T-cell (primary cell): ENCODE results near the gene ZNF227. TPM values are rescaled to one million over a fixed set of nuclear protein-coding genes. Genes with fewer than 3 reads are reported as not detected.
"Not testable (repeated sequence)": the region's sequence is repeated elsewhere in the genome, so short reads cannot be mapped to it uniquely, and the experiment has no call there.

Experiments
- ATAC-seq, 4 experiments: fragments of 200-7000 bp in 3 of 4; fragments of 150-1000 bp in 1 of 4; cut with Tn5 transposase; replicated peaks in 1 of 4; 1 replicate in 3 of 4; 2 replicates in 1 of 4; pipeline ENCODE4 v1.10.0; 2021; ENCODE audit warnings: moderate library complexity in 3 of 4, mild to moderate bottlenecking in 2 of 4, moderate number of reproducible peaks in 1 of 4
- CTCF ChIA-PET, 2 donors: fragments of 300-600 bp; sonication (Branson Sonifier 250); formaldehyde crosslinking; loops; one replicate each; lab custom pipeline; 2022; ENCODE audit warnings: antibody characterized with exemption in 2 of 2; lab: Charles Lee
- POLR2A ChIA-PET, 2 donors: fragments of 300-600 bp; sonication (Branson Sonifier 250); formaldehyde crosslinking; loops; one replicate each; lab custom pipeline; 2022; ENCODE audit warnings: antibody characterized with exemption in 2 of 2; lab: Charles Lee
- DNase-seq, 35 experiments: peaks; one replicate each; pipeline versions ENCODE4 v3.0.0 to v3.0.0-alpha.2; 2013 to 2023
- H3K27ac ChIP-seq: one replicate; pipeline ENCODE4 v1.5.1; 2013; ENCODE audit warnings: low read length
- H3K27me3 ChIP-seq, 2 experiments: replicated peaks in 1 of 2; 1 replicate in 1 of 2; 2 replicates in 1 of 2; pipeline versions ENCODE4 v1.6.1 to v1.7.0; 2013; ENCODE audit warnings: low read length in 1 of 2, mixed read lengths in 1 of 2; ENCODE audit not compliant: control insufficient read depth in 2 of 2, insufficient read depth in 2 of 2; ENCODE audit errors: extremely low read depth in 1 of 2
- H3K36me3 ChIP-seq, 2 donors: 1 replicate in 1 of 2; 2 replicates in 1 of 2; pipeline versions ENCODE4 v1.6.1 to v1.7.0; 2013; ENCODE audit warnings: low read length in 1 of 2; ENCODE audit not compliant: control insufficient read depth in 2 of 2, insufficient read depth in 1 of 2; ENCODE audit errors: extremely low read depth in 1 of 2
- H3K4me1 ChIP-seq, 2 experiments: 1 replicate in 1 of 2; 2 replicates in 1 of 2; pipeline versions ENCODE4 v1.6.1 to v1.7.0; 2013; ENCODE audit warnings: low read length in 2 of 2, mixed read lengths in 1 of 2; ENCODE audit not compliant: insufficient read depth in 2 of 2, control insufficient read depth in 1 of 2; ENCODE audit errors: extremely low read depth in 1 of 2
- H3K4me3 ChIP-seq, 2 donors: 1 replicate in 1 of 2; 2 replicates in 1 of 2; pipeline versions ENCODE4 v1.5.1 to v1.7.0; 2013; ENCODE audit warnings: mild to moderate bottlenecking in 2 of 2, low read length in 1 of 2, moderate library complexity in 1 of 2; ENCODE audit not compliant: control insufficient read depth in 1 of 2; ENCODE audit errors: extremely low read depth in 1 of 2
- H3K9me3 ChIP-seq: 2 replicates; pipeline ENCODE4 v1.7.0; 2013
- H3K27ac Mint-ChIP-seq, 2 donors: one replicate each; pipeline ENCODE4 v1.8.0; 2020 to 2021; ENCODE audit warnings: mild to moderate bottlenecking in 2 of 2, mixed read lengths in 2 of 2
- H3K27me3 Mint-ChIP-seq, 2 donors: one replicate each; pipeline ENCODE4 v1.8.0; 2021 to 2022; ENCODE audit warnings: mixed read lengths in 2 of 2
- H3K36me3 Mint-ChIP-seq: one replicate; pipeline ENCODE4 v1.8.0; 2021; ENCODE audit warnings: mixed read lengths
- H3K4me1 Mint-ChIP-seq, 3 donors: one replicate each; pipeline ENCODE4 v1.8.0; 2020 to 2022; ENCODE audit warnings: mixed read lengths in 3 of 3, mild to moderate bottlenecking in 1 of 3
- H3K4me3 Mint-ChIP-seq, 3 donors: one replicate each; pipeline ENCODE4 v1.8.0; 2020 to 2022; ENCODE audit warnings: mild to moderate bottlenecking in 3 of 3, mixed read lengths in 3 of 3, moderate library complexity in 3 of 3
- H3K9me3 Mint-ChIP-seq, 3 donors: one replicate each; pipeline ENCODE4 v1.8.0; 2020 to 2022; ENCODE audit warnings: mixed read lengths in 3 of 3
- WGBS: methylation state at CpG from one replicate; pipeline ENCODE4 v1.1.5; 2013; ENCODE audit warnings: missing lambda C conversion rate; ENCODE audit not compliant: insufficient coverage; 5-methylcytosine and 5-hydroxymethylcytosine counted together
- total RNA-seq, 35 experiments: library from RNA in 6 of 35; stranded (reverse) in 6 of 35; fragments of 120-200 nt in 1 of 35; gene quantifications; one replicate each; pipeline versions ENCODE4 v1.2.1 to v1.2.4 and lab custom pipeline; 2013 to 2026

Gene ZNF227
- total RNA-seq, 5 donors from 2014 or later (not counting 1 experiment from before 2014, with no cell fraction given), result 17.6 to 45.5 (median 43.9) TPM

DNA sequence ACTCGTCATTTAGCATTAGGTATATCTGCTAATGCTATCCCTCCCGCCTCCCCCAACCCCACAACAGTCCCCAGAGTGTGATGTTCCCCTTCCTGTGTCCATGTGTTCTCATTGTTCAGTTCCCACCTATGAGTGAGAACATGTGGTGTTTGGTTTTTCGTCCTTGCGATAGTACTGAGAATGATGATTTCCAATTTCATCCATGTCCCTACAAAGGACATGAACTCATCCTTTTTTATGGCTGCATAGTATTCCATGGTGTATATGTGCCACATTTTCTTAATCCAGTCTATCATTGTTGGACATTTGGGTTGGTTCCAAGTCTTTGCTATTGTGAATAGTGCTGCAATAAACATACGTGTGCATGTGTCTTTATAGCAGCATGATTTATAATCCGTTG is 8.4 kb downstream of the ZNF227 start:
- H3K4me3 ChIP-seq, H3K27ac Mint-ChIP-seq, CTCF ChIA-PET, H3K27me3 ChIP-seq, H3K9me3 ChIP-seq, H3K4me1 ChIP-seq, H3K27me3 Mint-ChIP-seq, H3K9me3 Mint-ChIP-seq, H3K4me3 Mint-ChIP-seq, ATAC-seq, POLR2A ChIA-PET, H3K27ac ChIP-seq, DNase-seq: not testable (repeated sequence)
- peaks cover 4 to 25% of the 10 kb centered on the region in 2 donors for H3K36me3 ChIP-seq
- no CpG with 5 or more reads among the region's 6 CpGs for WGBS
- Mint-ChIP-seq H3K36me3 (peaks cover 73% of the 10 kb centered on the region), H3K4me1 (peaks cover 9 to 21% (median 17%) of the 10 kb centered on the region in 3 donors)

DNA sequence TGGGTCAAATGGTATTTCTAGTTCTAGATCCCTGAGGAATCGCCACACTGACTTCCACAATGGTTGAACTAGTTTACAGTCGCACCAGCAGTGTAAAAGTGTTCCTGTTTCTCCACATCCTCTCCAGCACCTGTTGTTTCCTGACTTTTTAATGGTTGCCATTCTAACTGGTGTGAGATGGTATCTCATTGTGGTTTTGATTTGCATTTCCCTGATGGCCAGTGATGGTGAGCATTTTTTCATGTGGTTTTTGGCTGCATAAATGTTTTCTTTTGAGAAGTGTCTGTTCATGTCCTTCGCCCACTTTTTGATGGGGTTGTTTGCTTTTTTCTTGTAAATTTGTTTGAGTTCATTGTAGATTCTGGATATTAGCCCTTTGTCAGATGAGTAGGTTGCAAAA is 9.0 kb downstream of the ZNF227 start:
- DNase-seq, H3K27me3 Mint-ChIP-seq, H3K4me1 ChIP-seq, CTCF ChIA-PET, H3K9me3 ChIP-seq, H3K4me3 Mint-ChIP-seq, ATAC-seq, H3K27me3 ChIP-seq, H3K9me3 Mint-ChIP-seq, POLR2A ChIA-PET, H3K4me3 ChIP-seq, H3K27ac Mint-ChIP-seq, H3K27ac ChIP-seq: not testable (repeated sequence)
- Mint-ChIP-seq H3K36me3 (peaks cover 74% of the 10 kb centered on the region), H3K4me1 (peaks cover 5 to 19% (median 14%) of the 10 kb centered on the region in 3 donors)
- WGBS, result no CpG with 5 or more reads among the region's 3 CpGs
- H3K36me3 ChIP-seq, result peaks cover 4 to 25% of the 10 kb centered on the region in 2 donors

DNA sequence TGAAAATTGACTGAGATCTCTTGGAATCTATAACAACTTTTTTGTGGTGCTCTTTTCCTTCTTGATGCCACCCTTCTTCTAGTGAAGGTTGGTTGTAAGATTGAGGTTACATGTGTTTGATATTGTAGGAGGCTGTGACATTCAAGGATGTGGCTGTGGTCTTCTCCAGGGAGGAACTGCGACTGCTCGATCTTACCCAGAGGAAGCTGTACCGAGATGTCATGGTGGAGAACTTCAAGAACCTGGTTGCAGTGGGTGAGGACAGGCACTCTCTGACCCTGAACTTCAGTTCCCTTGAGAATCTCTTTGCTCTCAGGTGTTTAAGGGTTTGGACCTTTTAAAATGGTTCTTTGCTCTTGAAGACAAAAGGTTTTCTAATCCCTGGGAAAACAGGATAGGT is 16.0 kb downstream of the ZNF227 start:
- peaks cover 88% of the 10 kb centered on the region for H3K36me3 Mint-ChIP-seq
- no peak overlapping the region for H3K27ac Mint-ChIP-seq
- Histone ChIP-seq H3K9me3 (peaks cover 2% of the 10 kb centered on the region), H3K4me1 (no peaks in the 10 kb centered on the region), H3K27ac (no peak overlapping the region), H3K27me3 (no peaks in the 10 kb centered on the region), H3K36me3 (peaks cover 20 to 61% of the 10 kb centered on the region in 2 donors), H3K4me3 (no peak overlapping the region)
- no peak overlapping the region for H3K4me3 Mint-ChIP-seq
- H3K9me3 Mint-ChIP-seq, result peaks cover 11 to 30% (median 25%) of the 10 kb centered on the region in 3 donors
- POLR2A ChIA-PET, result no interaction called here
- H3K4me1 Mint-ChIP-seq, result peaks cover 0 to 3% (median 0%) of the 10 kb centered on the region in 3 donors
- ATAC-seq (no peak), DNase-seq (no peak)
- CTCF ChIA-PET, result no interaction called here
- no peaks in the 10 kb centered on the region for H3K27me3 Mint-ChIP-seq
- 88% methylated on average over 2 of the region's 3 CpGs for WGBS

DNA sequence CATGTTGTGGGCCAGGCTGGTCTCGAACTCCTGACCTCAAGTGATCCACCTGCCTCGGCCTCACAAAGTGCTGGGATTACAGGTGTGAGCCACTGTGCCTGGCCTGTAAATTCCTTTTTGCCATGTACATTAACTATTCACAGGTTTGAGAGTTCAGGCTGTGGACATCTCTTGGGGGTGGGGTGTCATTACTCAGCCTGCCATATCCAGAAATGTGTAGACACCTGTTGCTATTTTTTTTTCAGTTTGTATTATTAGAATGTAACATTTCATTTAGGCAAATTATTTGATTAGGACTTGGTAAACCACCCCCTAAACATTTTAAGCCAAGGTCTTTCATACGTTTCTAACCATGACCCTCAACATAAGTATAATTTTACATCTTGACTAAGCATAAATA is 20.5 kb downstream of the ZNF227 start:
- CTCF ChIA-PET, result no interaction called here
- Mint-ChIP-seq H3K4me1 (no peaks in the 10 kb centered on the region), H3K4me3 (no peak overlapping the region), H3K9me3 (peaks cover 36 to 69% (median 56%) of the 10 kb centered on the region in 3 donors), H3K27me3 (no peaks in the 10 kb centered on the region), H3K27ac (no peak overlapping the region), H3K36me3 (peaks cover 93% of the 10 kb centered on the region)
- no peak for DNase-seq
- Histone ChIP-seq H3K36me3 (peaks cover 30 to 81% of the 10 kb centered on the region in 2 donors), H3K27ac (no peak overlapping the region), H3K9me3 (peaks cover 22% of the 10 kb centered on the region), H3K4me1 (no peaks in the 10 kb centered on the region), H3K4me3 (no peak overlapping the region), H3K27me3 (no peaks in the 10 kb centered on the region)
- WGBS, result 100% methylated on average over 1 of the region's 3 CpGs
- POLR2A ChIA-PET, result no interaction called here
- ATAC-seq, result no peak

DNA sequence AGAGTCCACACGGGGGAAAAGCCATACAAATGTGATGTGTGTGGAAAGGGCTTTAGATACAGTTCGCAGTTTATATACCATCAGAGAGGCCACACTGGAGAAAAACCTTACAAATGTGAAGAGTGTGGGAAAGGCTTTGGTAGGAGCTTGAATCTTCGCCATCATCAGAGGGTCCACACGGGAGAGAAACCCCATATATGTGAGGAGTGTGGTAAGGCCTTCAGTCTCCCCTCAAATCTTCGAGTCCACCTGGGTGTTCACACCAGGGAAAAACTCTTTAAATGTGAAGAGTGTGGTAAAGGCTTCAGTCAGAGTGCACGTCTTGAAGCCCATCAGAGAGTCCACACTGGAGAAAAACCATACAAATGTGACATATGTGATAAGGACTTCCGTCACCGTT is 24.1 kb downstream of the ZNF227 start:
- ChIA-PET POLR2A (no interaction called here), CTCF (no interaction called here)
- no peaks in the 10 kb centered on the region for H3K4me1 Mint-ChIP-seq
- ATAC-seq, result no peak
- no peak overlapping the region for H3K27ac Mint-ChIP-seq
- H3K36me3 Mint-ChIP-seq, result peaks cover 72% of the 10 kb centered on the region
- H3K36me3 ChIP-seq, result peaks cover 20 to 48% of the 10 kb centered on the region in 2 donors
- H3K9me3 ChIP-seq, result peaks cover 24% of the 10 kb centered on the region
- WGBS, result no CpG with 5 or more reads among the region's 8 CpGs
- H3K9me3 Mint-ChIP-seq, result peaks cover 29 to 77% (median 56%) of the 10 kb centered on the region in 3 donors
- H3K4me3 Mint-ChIP-seq, result no peak overlapping the region
- no peaks in the 10 kb centered on the region for H3K27me3 ChIP-seq
- no peaks in the 10 kb centered on the region for H3K4me1 ChIP-seq
- H3K27me3 Mint-ChIP-seq, result no peaks in the 10 kb centered on the region
- no peak for DNase-seq
- H3K27ac ChIP-seq, result no peak overlapping the region
- H3K4me3 ChIP-seq, result no peak overlapping the region

DNA sequence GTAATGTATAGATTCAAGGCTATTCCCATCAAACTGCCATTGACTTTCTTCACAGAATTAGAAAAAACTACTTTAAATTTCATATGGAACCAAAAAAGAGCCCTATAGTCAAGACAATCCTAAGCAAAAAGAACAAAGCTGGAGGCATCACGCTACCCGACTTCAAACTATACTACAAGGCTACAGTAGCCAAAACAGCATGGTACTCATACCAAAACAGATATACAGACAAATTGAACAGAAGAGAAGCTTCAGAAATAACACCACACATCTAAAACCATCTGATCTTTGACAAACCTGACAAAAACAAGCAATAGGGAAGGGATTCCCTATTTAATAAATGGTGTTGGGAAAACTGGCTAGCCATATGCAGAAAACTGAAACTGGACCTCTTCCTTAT is 40.0 kb downstream of the ZNF227 start:
- H3K9me3 ChIP-seq, H3K4me3 ChIP-seq, H3K4me1 Mint-ChIP-seq, H3K4me3 Mint-ChIP-seq, H3K27ac ChIP-seq, DNase-seq, H3K4me1 ChIP-seq, CTCF ChIA-PET, H3K27me3 ChIP-seq, ATAC-seq, H3K27ac Mint-ChIP-seq, H3K36me3 ChIP-seq, H3K27me3 Mint-ChIP-seq: not testable (repeated sequence)
- Mint-ChIP-seq H3K36me3 (peaks cover 75% of the 10 kb centered on the region), H3K9me3 (peaks cover 40 to 84% (median 72%) of the 10 kb centered on the region in 3 donors)
- POLR2A ChIA-PET, result interaction anchor here in 1 of 2 donors (0.5 kb wide), 1 partner anchor 422 kb away, joined by 9 read pairs; no protein-coding TSS in a partner anchor
- 83% methylated on average over 2 of the region's 2 CpGs for WGBS

DNA sequence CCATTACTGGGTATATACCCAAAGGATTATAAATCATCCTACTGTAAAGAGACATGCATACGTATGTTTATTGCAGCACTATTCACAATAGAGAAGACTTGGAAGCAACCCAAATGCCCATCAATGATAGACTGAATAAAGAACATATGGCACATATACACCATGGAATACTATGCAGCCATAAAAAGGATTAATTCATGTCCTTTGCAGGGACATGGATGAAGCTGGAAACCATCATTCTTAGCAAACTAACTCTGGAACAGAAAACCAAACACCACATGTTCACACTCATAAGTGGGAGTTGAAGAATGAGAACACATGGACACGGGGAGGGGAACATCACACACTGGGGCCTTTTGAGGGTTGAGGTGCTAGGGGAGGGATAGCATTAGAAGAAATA is 41.1 kb downstream of the ZNF227 start:
- H3K4me1 Mint-ChIP-seq, H3K27ac ChIP-seq, H3K4me3 ChIP-seq, H3K4me3 Mint-ChIP-seq, DNase-seq, H3K9me3 ChIP-seq, CTCF ChIA-PET, H3K4me1 ChIP-seq, ATAC-seq, H3K27me3 Mint-ChIP-seq, H3K27ac Mint-ChIP-seq, H3K27me3 ChIP-seq, H3K36me3 ChIP-seq, POLR2A ChIA-PET: not testable (repeated sequence)
- H3K36me3 Mint-ChIP-seq, result peaks cover 79% of the 10 kb centered on the region
- WGBS, result no CpG with 5 or more reads among the region's 2 CpGs
- peaks cover 40 to 89% (median 80%) of the 10 kb centered on the region in 3 donors for H3K9me3 Mint-ChIP-seq
